Kidney epithelial cell (primary cell): ENCODE results near the gene MRRF. TPM values are rescaled to one million over a fixed set of nuclear protein-coding genes. Genes with fewer than 3 reads are reported as not detected.
A peak's percentile ranks its signal among the peaks of the same experiment; 100 is the strongest.

Experiments
- DNase-seq: peaks from one replicate; pipeline ENCODE4 v3.0.0-alpha.2; 2010; ENCODE audit warnings: low read depth
- H3K27me3 ChIP-seq: 2 replicates; pipeline ENCODE4 v1.6.0; 2011; ENCODE audit warnings: low read length; ENCODE audit not compliant: control insufficient read depth, insufficient read depth
- H3K36me3 ChIP-seq: 2 replicates; pipeline ENCODE4 v1.5.1; 2011; ENCODE audit warnings: low read length; ENCODE audit not compliant: control insufficient read depth, insufficient read depth
- H3K4me3 ChIP-seq: 2 replicates; pipeline ENCODE4 v1.5.1; 2011; ENCODE audit warnings: low read depth, mild to moderate bottlenecking, control low read depth, low read length
- total RNA-seq: library from RNA; depleted of rRNA; stranded (reverse); fragments of >200 nt; gene quantifications from 2 replicates; pipeline ENCODE4 v1.2.3, GENCODE V29; 2015
- TF ChIP-seq, protein P1 (sequence below): IDR thresholded peaks from 2 replicates; pipeline ENCODE4 v1.5.1; 2011; ENCODE audit warnings: mild to moderate bottlenecking, moderate library complexity, low read length, control low read depth, inconsistent platforms; ENCODE audit not compliant: insufficient read depth, poor library complexity, severe bottlenecking

MRRF gene
- total RNA-seq, 1 donor from 2014 or later = 46.2 TPM

DNA sequence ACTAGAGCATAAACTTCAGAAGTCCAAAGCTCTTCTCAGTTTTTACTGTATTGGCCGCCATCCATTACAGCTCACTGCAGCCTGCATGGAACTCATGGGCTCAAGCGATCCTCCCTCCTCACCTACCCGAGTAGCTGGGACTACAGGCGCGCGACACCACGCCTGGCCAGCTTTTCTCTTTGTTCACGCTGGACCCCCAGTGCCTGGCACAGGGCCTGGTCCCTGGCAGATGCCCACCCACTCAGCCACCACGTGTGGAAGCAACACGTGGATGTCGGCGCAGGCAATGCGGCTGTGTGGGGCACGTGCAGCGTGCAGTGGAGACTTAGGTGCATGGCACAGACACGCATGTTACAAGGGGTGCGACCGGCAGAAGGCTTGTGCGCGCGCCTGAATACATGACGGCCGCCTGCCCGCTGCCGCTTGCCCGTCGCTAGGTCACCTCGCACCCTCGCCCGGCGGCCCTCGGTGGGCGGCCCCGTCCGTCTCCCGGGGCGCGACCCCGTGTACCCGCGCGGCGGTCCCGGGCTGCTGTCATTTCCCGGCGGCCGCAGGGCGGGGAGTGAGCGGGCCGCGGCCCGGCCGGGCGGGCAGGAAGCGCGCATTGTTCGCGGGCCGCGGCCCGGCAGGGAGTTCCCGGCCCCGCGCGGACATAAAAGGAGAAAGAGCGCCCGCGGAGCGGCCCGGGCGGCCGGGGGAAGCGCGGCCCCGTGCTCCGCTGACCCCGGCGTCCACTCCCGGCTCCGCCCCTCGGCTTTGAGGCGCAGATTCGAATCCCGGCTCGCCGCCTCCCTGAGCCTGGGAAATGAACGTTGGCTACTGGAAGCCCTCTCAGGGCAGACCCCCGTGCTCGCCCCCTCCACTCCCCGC is 82.0 kb downstream of the MRRF start:
- H3K36me3 ChIP-seq = no peaks in the 10 kb centered on the region
- TF ChIP-seq, protein P1, sequence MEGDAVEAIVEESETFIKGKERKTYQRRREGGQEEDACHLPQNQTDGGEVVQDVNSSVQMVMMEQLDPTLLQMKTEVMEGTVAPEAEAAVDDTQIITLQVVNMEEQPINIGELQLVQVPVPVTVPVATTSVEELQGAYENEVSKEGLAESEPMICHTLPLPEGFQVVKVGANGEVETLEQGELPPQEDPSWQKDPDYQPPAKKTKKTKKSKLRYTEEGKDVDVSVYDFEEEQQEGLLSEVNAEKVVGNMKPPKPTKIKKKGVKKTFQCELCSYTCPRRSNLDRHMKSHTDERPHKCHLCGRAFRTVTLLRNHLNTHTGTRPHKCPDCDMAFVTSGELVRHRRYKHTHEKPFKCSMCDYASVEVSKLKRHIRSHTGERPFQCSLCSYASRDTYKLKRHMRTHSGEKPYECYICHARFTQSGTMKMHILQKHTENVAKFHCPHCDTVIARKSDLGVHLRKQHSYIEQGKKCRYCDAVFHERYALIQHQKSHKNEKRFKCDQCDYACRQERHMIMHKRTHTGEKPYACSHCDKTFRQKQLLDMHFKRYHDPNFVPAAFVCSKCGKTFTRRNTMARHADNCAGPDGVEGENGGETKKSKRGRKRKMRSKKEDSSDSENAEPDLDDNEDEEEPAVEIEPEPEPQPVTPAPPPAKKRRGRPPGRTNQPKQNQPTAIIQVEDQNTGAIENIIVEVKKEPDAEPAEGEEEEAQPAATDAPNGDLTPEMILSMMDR = no peak
- peak overlapping the region; percentile 32 for H3K4me3 ChIP-seq
- DNase-seq = no peak
- peaks cover 6% of the 10 kb centered on the region for H3K27me3 ChIP-seq

DNA sequence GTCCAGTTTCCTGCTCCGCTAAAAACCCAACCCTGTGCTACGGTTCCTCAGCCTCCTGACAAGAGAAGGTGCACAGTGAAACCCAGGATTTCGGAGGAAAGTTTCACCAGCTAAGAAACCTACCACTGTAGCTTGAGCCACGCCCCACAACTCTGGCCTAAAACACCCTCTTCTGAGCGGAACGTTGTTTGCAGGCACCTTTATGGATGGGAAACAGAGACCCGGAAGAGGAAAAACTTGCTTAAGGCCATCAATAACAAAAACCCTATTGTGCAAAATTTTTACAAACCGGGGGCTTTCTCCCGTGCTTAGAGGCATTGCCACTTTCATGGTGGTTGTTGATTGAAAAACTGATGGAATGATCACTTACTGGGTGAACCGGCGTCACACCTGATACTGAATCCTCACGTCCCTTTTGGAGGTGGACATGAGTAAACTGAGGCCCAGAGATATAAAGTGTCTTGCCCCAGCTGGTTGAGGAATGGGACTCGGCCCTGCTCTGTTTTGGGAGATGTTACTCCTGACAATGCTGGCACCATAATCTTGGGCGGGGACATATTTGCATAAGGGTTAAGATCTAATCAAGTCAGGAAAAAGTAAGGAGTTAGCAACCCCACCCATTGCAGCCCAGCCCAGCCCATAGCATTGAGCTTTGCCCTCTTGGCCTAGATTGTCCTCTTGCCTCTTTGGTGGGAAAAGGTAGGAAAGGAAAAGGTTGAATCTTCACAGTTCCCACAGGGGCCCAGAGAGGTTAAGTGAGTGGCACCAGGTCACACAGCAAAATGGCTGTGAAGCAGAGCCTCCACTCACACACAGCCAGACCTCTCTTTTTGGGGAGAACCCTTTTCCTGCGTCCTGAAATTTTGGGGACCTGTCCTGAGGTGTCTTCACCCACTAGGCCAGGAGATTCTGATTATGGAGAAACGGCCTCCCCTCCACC is 82.9 kb downstream of the MRRF start:
- H3K4me3 ChIP-seq = peak overlapping the region; percentile 32
- H3K36me3 ChIP-seq = no peaks in the 10 kb centered on the region
- no peak for DNase-seq
- H3K27me3 ChIP-seq = peaks cover 6% of the 10 kb centered on the region
- TF ChIP-seq, protein P1 = no peak

DNA sequence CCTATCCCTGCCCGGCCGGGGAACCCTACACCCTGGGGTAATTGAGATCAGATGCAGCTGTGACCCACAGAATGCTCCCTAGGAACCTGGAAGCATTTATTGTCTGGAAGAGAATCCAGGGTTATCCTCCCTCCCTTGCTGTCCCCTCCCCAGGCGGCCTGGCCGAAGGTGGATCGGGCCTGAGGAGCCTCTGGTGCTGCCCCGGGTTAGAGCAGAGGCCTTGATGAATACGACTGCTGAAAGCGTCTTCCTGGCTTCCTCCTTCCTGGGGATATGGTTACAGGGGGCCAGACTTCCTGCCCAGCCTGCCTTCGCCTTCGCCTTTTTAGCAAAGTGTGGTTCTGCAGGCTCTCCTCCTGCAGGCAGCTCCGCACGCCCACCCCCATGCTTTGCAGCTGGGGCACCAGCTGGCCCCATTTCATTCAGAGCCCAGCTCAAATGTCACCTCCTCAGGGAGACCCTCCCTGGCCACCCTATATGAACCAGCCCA is 83.7 kb downstream of the MRRF start:
- H3K4me3 ChIP-seq = no peak overlapping the region
- TF ChIP-seq, protein P1 = no peak
- no peaks in the 10 kb centered on the region for H3K36me3 ChIP-seq
- peaks cover 6% of the 10 kb centered on the region for H3K27me3 ChIP-seq
- no peak for DNase-seq

DNA sequence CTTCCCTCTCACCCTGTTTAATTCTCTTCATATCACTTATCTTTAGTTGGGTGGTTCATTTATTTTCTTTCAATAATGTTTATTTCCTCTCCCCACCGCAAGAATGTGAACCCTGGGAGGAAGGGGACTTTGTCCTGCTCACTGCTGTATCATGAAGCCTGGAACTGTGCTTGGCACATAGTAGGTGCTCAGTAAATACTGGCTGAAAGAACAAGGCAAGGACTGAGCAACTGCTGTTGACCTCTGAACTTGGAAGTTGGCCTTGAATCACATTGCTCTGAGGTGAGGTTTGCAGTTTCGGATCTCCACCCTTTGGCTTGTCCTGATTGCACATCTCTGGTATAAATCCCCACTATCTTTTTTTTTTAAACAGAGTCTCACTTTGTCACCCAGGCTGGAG is 84.1 kb downstream of the MRRF start:
- TF ChIP-seq, protein P1 = no peak
- Histone ChIP-seq H3K4me3 (no peak overlapping the region), H3K27me3 (peaks cover 6% of the 10 kb centered on the region), H3K36me3 (no peaks in the 10 kb centered on the region)
- no peak for DNase-seq

DNA sequence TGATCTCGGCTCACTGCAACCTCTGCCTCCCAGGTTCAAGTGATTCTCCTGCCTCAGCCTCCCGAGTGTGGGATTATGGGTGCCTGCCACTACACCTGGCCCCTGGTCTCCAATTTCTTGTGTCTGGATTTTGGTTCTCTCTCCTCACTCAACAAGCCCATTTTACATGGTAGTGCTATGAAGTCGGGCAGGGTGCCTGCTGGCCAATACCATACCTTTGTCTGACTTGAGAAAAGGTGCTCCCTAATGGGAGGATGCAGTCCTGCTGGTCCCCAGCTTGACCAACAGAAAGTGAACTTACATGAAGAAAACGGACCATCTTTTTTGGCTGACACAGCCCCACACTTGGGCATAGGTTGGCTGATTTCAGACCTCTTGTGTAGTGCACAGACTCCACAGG is 84.5 kb downstream of the MRRF start:
- Histone ChIP-seq H3K4me3 (no peak overlapping the region), H3K27me3 (peaks cover 6% of the 10 kb centered on the region), H3K36me3 (no peaks in the 10 kb centered on the region)
- TF ChIP-seq, protein P1 = no peak
- no peak for DNase-seq
